ENCODE data around the gene TPD52L2. TPM values are rescaled to one million over a fixed set of nuclear protein-coding genes. Genes with fewer than 3 reads are reported as not detected.
"Not testable (repeated sequence)": the region's sequence is repeated elsewhere in the genome, so short reads cannot be mapped to it uniquely, and the experiment has no call there.

TPD52L2 gene
- total RNA-seq, 1 experiment from 2014 or later = 293 TPM

DNA sequence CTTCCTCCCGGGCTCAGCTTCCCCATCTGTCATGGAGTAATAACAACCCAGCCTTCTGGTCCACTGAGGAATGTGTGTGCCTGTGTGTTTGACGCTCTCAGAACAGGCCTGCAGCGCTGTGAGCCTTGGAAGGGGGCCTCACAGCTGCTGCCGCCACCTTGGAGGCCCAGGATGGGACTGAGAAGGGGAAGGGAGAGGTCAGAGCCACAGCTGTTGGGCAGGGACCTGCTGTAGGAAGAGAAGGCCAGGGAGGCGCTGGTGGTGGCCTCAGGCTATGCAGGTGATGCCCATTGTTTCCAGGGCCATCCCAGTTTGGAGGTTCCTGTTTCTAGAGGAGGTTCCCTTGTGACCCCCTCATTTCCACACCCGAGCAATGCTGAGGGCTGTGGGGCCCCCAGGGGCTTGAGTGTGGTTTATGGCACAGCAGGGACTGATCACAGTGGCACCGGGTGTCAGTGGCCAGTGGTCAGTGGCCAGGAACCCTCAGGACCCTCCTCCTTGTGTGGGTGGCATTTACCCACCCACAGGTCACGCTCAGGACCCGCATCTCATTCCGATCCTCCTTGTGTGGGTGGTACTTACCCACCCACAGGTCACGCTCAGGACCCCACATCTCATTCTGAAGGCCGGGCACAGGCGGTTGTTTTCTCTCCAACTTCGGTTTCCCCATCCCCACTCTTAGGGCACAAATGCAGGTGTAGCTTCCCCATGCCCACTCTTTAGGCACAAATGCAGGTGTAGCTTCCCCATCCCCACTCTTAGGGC is 14.0 kb downstream of the TPD52L2 start:
- Mint-ChIP-seq H3K9me3 (ENCODE audit: unreplicated experiment) (no peaks in the 10 kb centered on the region), H3K27me3 (ENCODE audit: insufficient read depth, unreplicated experiment) (no peaks in the 10 kb centered on the region), H3K27ac (ENCODE audit: unreplicated experiment) (no peak overlapping the region), H3K36me3 (ENCODE audit: insufficient read depth, unreplicated experiment) (peaks cover 95% of the 10 kb centered on the region), H3K4me1 (ENCODE audit: low read depth, unreplicated experiment) (no peaks in the 10 kb centered on the region), H3K4me3 (ENCODE audit: unreplicated experiment) (no peak overlapping the region)
- Histone ChIP-seq H3K27me3 (replicated peaks; ENCODE audit: control insufficient read depth, insufficient read depth, low read length) (no peaks in the 10 kb centered on the region), H3K4me1 (no peaks in the 10 kb centered on the region), H3K4me3 (ENCODE audit: low read depth, low read length) (no peak overlapping the region), H3K9me3 (no peaks in the 10 kb centered on the region), H3K36me3 (ENCODE audit: control insufficient read depth, insufficient read depth, low read length) (peaks cover 18% of the 10 kb centered on the region)
- POLR2A ChIA-PET = interaction anchor here (0.6 to 1.2 kb wide), 3 partner anchors 15 to 464 kb away, joined by 3 to 5 read pairs (median 5); no protein-coding TSS in a partner anchor
- BruUV-seq (replicated peaks) = no TSS peak
- CTCF ChIA-PET = no interaction called here
- no peak for DNase-seq
- no peak for TF ChIP-seq CTCF (IDR thresholded peaks at IDR 0.05; ENCODE audit: insufficient read depth in 1 of 2, low read depth in 1 of 2, low read length in 1 of 2, severe bottlenecking in 1 of 2, unreplicated experiment in 1 of 2)
- intact Hi-C loops (cut with micrococcal nuclease; ENCODE audit: unreplicated experiment) = no loop called here

DNA sequence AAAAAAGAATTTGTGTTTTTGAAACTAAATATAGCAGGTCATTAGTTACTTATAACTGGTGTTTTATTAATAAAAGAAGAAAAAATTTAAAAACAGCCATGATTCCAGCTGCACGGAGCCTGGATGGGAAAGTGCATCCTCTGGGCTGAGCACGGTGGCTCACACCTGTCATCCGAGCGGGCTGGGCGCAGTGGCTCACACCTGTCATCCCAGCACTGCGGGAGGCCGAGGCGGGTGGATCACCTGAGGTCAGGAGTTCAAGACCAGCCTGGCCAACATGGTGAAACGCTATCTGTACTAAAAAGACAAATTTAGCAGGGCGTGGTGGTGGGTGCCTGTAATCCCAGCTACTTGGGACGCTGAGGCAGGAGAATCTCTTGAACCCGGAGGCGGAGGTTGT is 15.8 kb downstream of the TPD52L2 start:
- DNase-seq; H3K4me3 Mint-ChIP-seq (ENCODE audit: unreplicated experiment); H3K4me3 ChIP-seq (ENCODE audit: low read depth, low read length); intact Hi-C loops (cut with micrococcal nuclease; ENCODE audit: unreplicated experiment); H3K9me3 Mint-ChIP-seq (ENCODE audit: unreplicated experiment); H3K4me1 ChIP-seq; H3K27me3 ChIP-seq (replicated peaks; ENCODE audit: control insufficient read depth, insufficient read depth, low read length); H3K9me3 ChIP-seq; H3K27ac Mint-ChIP-seq (ENCODE audit: unreplicated experiment); H3K4me1 Mint-ChIP-seq (ENCODE audit: low read depth, unreplicated experiment); H3K27me3 Mint-ChIP-seq (ENCODE audit: insufficient read depth, unreplicated experiment); BruUV-seq (replicated peaks): not testable (repeated sequence)
- peaks cover 95% of the 10 kb centered on the region for H3K36me3 Mint-ChIP-seq (ENCODE audit: insufficient read depth, unreplicated experiment)
- POLR2A ChIA-PET = interaction anchor here (0.6 kb wide), 1 partner anchor 198 kb away, joined by 3 read pairs; no protein-coding TSS in a partner anchor
- H3K36me3 ChIP-seq (ENCODE audit: control insufficient read depth, insufficient read depth, low read length) = peaks cover 21% of the 10 kb centered on the region
- CTCF ChIA-PET = interaction anchor here (2.1 kb wide), 1 partner anchor 157 kb away, joined by 5 read pairs; no protein-coding TSS in a partner anchor

DNA sequence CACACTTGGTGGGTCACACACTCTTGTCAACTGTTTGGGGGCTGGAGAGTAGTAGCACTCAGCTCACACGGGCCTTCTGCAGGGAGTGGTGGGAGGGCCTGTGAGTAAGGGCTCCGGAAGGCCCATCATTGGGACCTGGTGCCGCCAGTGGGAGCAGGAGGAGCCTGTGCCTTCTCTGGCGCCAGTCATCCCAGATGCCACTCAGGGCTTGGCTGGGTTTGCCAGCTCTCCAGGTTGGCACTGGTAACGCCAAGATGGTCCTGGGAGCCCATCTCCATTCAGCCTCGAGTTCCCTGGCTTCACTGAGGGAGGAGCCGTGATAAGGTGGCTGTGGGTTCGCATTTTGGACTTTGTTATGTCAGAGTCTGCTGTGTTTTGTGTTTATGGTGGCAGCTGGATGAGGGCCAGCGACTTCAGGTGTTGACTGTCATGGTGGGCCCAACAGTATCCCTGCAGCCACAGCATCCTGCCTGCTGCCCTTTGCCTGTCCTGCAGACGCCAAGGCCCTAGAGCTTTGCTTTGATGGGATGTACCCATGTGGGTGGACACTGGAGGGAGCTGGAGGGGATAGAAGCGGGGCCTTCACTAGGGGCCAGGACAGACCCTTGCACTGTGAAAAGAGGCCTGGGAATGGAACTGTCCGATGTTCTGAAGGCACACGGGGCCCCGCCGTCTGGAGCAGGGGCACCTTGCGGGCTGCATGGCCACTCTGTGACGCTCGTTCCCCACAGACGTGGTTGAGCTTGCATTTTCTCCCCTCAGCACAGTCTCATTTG is 16.6 kb downstream of the TPD52L2 start:
- H3K27ac Mint-ChIP-seq (ENCODE audit: unreplicated experiment) = no peak overlapping the region
- ChIA-PET POLR2A (interaction anchor here (0.5 to 0.6 kb wide), 2 partner anchors 122 to 199 kb away, joined by 3 to 4 read pairs; no protein-coding TSS in a partner anchor), CTCF (interaction anchor here (0.6 to 2.1 kb wide), 2 partner anchors 157 to 343 kb away, joined by 3 to 5 read pairs; no protein-coding TSS in a partner anchor)
- H3K4me3 Mint-ChIP-seq (ENCODE audit: unreplicated experiment) = no peak overlapping the region
- BruUV-seq (replicated peaks) = no TSS peak
- Histone ChIP-seq H3K4me1 (no peaks in the 10 kb centered on the region), H3K9me3 (no peaks in the 10 kb centered on the region), H3K27me3 (replicated peaks; ENCODE audit: control insufficient read depth, insufficient read depth, low read length) (no peaks in the 10 kb centered on the region), H3K36me3 (ENCODE audit: control insufficient read depth, insufficient read depth, low read length) (peaks cover 19% of the 10 kb centered on the region), H3K4me3 (ENCODE audit: low read depth, low read length) (no peak overlapping the region)
- no peak for TF ChIP-seq CTCF (IDR thresholded peaks at IDR 0.05; ENCODE audit: insufficient read depth in 1 of 2, low read depth in 1 of 2, low read length in 1 of 2, severe bottlenecking in 1 of 2, unreplicated experiment in 1 of 2)
- no peak for DNase-seq
- no peaks in the 10 kb centered on the region for H3K9me3 Mint-ChIP-seq (ENCODE audit: unreplicated experiment)
- H3K36me3 Mint-ChIP-seq (ENCODE audit: insufficient read depth, unreplicated experiment) = peaks cover 95% of the 10 kb centered on the region
- no peaks in the 10 kb centered on the region for H3K27me3 Mint-ChIP-seq (ENCODE audit: insufficient read depth, unreplicated experiment)
- intact Hi-C loops (cut with micrococcal nuclease; ENCODE audit: unreplicated experiment) = no loop called here
- no peaks in the 10 kb centered on the region for H3K4me1 Mint-ChIP-seq (ENCODE audit: low read depth, unreplicated experiment)
